ENCODE data around the gene LSP1.

DNA sequence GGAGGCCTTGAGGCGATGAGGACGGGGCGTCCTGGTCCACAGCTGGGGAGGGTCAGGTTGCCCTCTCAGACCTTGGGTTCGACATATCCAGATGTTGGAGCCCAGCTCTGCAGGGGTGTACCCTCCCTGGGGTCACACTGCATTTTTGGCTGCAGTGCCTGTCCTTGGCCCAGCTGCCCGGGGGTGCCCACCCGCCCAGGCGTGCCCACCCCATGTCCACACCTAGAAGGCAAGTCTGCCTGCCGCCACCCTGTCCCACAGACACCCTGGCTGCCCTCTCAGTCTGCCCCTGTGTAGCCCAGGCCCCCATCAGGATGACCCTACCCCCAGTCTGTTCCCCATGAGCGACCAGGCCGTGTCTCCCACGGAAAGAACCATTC is 3.0 kb downstream of the LSP1 start:
- TF ChIP-seq PPARA (CRISPR knock-in tag; IDR thresholded peaks at IDR 0.05; ENCODE audit: borderline replicate concordance) (no peak), RARB (CRISPR knock-in tag; IDR thresholded peaks at IDR 0.05) (no peak), GLIS3 (CRISPR knock-in tag; IDR thresholded peaks at IDR 0.05) (no peak), ZNF565 (CRISPR knock-in tag; conservative IDR thresholded peaks at IDR 0.05; ENCODE audit: low read depth) (no peak), ZFP30 (CRISPR knock-in tag; IDR thresholded peaks at IDR 0.05) (no peak), CSDC2 (CRISPR knock-in tag; IDR thresholded peaks at IDR 0.05) (no peak), SNAI2 (CRISPR knock-in tag; IDR thresholded peaks at IDR 0.05) (no peak), BACH2 (CRISPR knock-in tag; IDR thresholded peaks at IDR 0.05; ENCODE audit: borderline replicate concordance) (no peak), ZNF8 (CRISPR knock-in tag; IDR thresholded peaks at IDR 0.05) (no peak), ARNTL (CRISPR knock-in tag; IDR thresholded peaks at IDR 0.05; ENCODE audit: borderline replicate concordance, low read depth) (no peak)
- TF ChIP-seq, protein P1, sequence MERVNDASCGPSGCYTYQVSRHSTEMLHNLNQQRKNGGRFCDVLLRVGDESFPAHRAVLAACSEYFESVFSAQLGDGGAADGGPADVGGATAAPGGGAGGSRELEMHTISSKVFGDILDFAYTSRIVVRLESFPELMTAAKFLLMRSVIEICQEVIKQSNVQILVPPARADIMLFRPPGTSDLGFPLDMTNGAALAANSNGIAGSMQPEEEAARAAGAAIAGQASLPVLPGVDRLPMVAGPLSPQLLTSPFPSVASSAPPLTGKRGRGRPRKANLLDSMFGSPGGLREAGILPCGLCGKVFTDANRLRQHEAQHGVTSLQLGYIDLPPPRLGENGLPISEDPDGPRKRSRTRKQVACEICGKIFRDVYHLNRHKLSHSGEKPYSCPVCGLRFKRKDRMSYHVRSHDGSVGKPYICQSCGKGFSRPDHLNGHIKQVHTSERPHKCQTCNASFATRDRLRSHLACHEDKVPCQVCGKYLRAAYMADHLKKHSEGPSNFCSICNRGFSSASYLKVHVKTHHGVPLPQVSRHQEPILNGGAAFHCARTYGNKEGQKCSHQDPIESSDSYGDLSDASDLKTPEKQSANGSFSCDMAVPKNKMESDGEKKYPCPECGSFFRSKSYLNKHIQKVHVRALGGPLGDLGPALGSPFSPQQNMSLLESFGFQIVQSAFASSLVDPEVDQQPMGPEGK (CRISPR knock-in tag; IDR thresholded peaks at IDR 0.05; ENCODE audit: borderline replicate concordance) = no peak
- TF ChIP-seq, protein P2, sequence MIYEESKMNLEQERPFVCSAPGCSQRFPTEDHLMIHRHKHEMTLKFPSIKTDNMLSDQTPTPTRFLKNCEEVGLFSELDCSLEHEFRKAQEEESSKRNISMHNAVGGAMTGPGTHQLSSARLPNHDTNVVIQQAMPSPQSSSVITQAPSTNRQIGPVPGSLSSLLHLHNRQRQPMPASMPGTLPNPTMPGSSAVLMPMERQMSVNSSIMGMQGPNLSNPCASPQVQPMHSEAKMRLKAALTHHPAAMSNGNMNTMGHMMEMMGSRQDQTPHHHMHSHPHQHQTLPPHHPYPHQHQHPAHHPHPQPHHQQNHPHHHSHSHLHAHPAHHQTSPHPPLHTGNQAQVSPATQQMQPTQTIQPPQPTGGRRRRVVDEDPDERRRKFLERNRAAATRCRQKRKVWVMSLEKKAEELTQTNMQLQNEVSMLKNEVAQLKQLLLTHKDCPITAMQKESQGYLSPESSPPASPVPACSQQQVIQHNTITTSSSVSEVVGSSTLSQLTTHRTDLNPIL (CRISPR knock-in tag; IDR thresholded peaks at IDR 0.05; ENCODE audit: low read depth) = no peak
- TF ChIP-seq, protein P3, sequence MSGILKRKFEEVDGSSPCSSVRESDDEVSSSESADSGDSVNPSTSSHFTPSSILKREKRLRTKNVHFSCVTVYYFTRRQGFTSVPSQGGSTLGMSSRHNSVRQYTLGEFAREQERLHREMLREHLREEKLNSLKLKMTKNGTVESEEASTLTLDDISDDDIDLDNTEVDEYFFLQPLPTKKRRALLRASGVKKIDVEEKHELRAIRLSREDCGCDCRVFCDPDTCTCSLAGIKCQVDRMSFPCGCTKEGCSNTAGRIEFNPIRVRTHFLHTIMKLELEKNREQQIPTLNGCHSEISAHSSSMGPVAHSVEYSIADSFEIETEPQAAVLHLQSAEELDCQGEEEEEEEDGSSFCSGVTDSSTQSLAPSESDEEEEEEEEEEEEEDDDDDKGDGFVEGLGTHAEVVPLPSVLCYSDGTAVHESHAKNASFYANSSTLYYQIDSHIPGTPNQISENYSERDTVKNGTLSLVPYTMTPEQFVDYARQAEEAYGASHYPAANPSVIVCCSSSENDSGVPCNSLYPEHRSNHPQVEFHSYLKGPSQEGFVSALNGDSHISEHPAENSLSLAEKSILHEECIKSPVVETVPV (CRISPR knock-in tag; IDR thresholded peaks at IDR 0.05) = no peak
- TF ChIP-seq, protein P4, sequence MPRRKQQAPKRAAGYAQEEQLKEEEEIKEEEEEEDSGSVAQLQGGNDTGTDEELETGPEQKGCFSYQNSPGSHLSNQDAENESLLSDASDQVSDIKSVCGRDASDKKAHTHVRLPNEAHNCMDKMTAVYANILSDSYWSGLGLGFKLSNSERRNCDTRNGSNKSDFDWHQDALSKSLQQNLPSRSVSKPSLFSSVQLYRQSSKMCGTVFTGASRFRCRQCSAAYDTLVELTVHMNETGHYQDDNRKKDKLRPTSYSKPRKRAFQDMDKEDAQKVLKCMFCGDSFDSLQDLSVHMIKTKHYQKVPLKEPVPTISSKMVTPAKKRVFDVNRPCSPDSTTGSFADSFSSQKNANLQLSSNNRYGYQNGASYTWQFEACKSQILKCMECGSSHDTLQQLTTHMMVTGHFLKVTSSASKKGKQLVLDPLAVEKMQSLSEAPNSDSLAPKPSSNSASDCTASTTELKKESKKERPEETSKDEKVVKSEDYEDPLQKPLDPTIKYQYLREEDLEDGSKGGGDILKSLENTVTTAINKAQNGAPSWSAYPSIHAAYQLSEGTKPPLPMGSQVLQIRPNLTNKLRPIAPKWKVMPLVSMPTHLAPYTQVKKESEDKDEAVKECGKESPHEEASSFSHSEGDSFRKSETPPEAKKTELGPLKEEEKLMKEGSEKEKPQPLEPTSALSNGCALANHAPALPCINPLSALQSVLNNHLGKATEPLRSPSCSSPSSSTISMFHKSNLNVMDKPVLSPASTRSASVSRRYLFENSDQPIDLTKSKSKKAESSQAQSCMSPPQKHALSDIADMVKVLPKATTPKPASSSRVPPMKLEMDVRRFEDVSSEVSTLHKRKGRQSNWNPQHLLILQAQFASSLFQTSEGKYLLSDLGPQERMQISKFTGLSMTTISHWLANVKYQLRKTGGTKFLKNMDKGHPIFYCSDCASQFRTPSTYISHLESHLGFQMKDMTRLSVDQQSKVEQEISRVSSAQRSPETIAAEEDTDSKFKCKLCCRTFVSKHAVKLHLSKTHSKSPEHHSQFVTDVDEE (CRISPR knock-in tag; IDR thresholded peaks at IDR 0.05) = no peak

All from SK-N-SH treated with all-trans-retinoic acid at 6 μM for 48 hours (cell line).